ENCODE results near the gene MICU1. TPM values are rescaled to one million over a fixed set of nuclear protein-coding genes. Genes with fewer than 3 reads are reported as not detected.

MICU1 gene
- total and polyA plus RNA-seq, 2 of the 13 experiments (the other 11 are each of a cell fraction or from before 2014, with no cell fraction given) = 32.5 to 56.1 TPM

DNA sequence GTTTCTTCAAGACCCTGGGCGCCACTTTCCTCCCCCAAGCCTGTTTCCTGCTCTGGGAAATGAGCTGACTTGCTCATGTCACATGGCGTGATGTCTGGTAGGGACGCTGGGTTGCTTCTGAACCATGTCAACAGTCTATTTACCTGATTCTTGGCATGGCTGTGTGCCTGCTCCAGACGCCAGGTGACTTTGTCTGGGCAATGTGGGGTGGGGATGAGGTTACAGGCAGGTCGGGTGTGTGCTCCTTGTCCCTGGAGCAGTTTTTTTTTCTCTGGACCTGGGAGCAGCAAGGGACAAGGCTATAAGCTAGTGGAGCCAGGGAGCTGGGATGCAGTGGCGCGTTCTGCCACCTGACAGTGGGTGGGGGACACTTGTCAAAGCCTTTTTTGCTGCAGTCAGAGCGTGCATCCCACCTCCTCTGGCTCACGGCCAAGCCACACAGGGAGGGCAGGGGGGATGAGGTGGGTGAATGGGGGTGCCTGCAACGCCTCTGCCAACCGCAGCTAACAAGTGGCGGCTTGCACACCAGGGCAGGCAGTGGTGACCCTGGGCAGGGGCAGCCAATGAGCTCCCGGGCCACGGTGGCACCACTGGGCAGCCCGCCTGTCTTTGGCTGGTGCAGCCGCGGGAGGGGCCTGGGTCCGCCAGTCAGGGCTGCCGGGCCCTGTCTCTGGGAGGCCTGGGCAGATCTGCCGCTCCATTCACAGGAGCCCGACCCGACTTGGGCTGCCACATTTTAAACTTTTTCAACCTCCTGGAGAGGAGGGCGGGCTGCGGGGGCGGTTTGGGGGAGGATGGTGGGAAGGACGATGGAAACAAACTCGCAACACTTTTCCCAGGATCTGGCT is 294.1 kb downstream of the MICU1 start (continued):
- TF ChIP-seq, protein P1, sequence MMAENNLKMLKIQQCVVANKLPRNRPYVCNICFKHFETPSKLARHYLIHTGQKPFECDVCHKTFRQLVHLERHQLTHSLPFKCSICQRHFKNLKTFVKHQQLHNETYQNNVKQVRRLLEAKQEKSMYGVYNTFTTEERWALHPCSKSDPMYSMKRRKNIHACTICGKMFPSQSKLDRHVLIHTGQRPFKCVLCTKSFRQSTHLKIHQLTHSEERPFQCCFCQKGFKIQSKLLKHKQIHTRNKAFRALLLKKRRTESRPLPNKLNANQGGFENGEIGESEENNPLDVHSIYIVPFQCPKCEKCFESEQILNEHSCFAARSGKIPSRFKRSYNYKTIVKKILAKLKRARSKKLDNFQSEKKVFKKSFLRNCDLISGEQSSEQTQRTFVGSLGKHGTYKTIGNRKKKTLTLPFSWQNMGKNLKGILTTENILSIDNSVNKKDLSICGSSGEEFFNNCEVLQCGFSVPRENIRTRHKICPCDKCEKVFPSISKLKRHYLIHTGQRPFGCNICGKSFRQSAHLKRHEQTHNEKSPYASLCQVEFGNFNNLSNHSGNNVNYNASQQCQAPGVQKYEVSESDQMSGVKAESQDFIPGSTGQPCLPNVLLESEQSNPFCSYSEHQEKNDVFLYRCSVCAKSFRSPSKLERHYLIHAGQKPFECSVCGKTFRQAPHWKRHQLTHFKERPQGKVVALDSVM (CRISPR knock-in tag; IDR thresholded peaks at IDR 0.05) = no peak
- TF ChIP-seq TAF1 (CRISPR knock-in tag; IDR thresholded peaks at IDR 0.05) (no peak), NPAS2 (CRISPR knock-in tag; IDR thresholded peaks at IDR 0.05; ENCODE audit: borderline replicate concordance) (no peak), ZNF724P (CRISPR knock-in tag; IDR thresholded peaks at IDR 0.05; ENCODE audit: borderline replicate concordance) (no peak), ATAD3A (CRISPR knock-in tag; IDR thresholded peaks at IDR 0.05) (no peak), JUND (CRISPR knock-in tag; IDR thresholded peaks at IDR 0.05) (0 out of 2 replicates have a peak, but pooled peaks have one; percentile 50), MTA1 (CRISPR knock-in tag; IDR thresholded peaks at IDR 0.05; ENCODE audit: borderline replicate concordance) (peak; percentile 84), ARID2 (CRISPR knock-in tag; IDR thresholded peaks at IDR 0.05; ENCODE audit: borderline replicate concordance) (no peak), GZF1 (CRISPR knock-in tag; IDR thresholded peaks at IDR 0.05) (0 out of 2 replicates have a peak, but pooled peaks have one; percentile 55), ZNF780A (CRISPR knock-in tag; IDR thresholded peaks at IDR 0.05) (no peak), ZBTB38 (CRISPR knock-in tag; IDR thresholded peaks at IDR 0.05) (no peak), ZEB1 (IDR thresholded peaks at IDR 0.05; ENCODE audit: insufficient replicate concordance, low read depth) (no peak), NR2F2 (IDR thresholded peaks at IDR 0.05; ENCODE audit: borderline replicate concordance, low read depth) (peak; percentile 21; the same call in 1 of the 2 replicates), ZNF431 (CRISPR knock-in tag; IDR thresholded peaks at IDR 0.05; ENCODE audit: borderline replicate concordance, low read depth) (no peak)
- TF ChIP-seq, protein P2, sequence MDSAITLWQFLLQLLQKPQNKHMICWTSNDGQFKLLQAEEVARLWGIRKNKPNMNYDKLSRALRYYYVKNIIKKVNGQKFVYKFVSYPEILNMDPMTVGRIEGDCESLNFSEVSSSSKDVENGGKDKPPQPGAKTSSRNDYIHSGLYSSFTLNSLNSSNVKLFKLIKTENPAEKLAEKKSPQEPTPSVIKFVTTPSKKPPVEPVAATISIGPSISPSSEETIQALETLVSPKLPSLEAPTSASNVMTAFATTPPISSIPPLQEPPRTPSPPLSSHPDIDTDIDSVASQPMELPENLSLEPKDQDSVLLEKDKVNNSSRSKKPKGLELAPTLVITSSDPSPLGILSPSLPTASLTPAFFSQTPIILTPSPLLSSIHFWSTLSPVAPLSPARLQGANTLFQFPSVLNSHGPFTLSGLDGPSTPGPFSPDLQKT (CRISPR knock-in tag; IDR thresholded peaks at IDR 0.05; ENCODE audit: borderline replicate concordance) = no peak
- TF ChIP-seq, protein P3, sequence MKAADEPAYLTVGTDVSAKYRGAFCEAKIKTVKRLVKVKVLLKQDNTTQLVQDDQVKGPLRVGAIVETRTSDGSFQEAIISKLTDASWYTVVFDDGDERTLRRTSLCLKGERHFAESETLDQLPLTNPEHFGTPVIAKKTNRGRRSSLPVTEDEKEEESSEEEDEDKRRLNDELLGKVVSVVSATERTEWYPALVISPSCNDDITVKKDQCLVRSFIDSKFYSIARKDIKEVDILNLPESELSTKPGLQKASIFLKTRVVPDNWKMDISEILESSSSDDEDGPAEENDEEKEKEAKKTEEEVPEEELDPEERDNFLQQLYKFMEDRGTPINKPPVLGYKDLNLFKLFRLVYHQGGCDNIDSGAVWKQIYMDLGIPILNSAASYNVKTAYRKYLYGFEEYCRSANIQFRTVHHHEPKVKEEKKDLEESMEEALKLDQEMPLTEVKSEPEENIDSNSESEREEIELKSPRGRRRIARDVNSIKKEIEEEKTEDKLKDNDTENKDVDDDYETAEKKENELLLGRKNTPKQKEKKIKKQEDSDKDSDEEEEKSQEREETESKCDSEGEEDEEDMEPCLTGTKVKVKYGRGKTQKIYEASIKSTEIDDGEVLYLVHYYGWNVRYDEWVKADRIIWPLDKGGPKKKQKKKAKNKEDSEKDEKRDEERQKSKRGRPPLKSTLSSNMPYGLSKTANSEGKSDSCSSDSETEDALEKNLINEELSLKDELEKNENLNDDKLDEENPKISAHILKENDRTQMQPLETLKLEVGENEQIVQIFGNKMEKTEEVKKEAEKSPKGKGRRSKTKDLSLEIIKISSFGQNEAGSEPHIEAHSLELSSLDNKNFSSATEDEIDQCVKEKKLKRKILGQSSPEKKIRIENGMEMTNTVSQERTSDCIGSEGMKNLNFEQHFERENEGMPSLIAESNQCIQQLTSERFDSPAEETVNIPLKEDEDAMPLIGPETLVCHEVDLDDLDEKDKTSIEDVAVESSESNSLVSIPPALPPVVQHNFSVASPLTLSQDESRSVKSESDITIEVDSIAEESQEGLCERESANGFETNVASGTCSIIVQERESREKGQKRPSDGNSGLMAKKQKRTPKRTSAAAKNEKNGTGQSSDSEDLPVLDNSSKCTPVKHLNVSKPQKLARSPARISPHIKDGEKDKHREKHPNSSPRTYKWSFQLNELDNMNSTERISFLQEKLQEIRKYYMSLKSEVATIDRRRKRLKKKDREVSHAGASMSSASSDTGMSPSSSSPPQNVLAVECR (CRISPR knock-in tag; IDR thresholded peaks at IDR 0.05; ENCODE audit: borderline replicate concordance) = peak; percentile 48
- TF ChIP-seq, protein P4, sequence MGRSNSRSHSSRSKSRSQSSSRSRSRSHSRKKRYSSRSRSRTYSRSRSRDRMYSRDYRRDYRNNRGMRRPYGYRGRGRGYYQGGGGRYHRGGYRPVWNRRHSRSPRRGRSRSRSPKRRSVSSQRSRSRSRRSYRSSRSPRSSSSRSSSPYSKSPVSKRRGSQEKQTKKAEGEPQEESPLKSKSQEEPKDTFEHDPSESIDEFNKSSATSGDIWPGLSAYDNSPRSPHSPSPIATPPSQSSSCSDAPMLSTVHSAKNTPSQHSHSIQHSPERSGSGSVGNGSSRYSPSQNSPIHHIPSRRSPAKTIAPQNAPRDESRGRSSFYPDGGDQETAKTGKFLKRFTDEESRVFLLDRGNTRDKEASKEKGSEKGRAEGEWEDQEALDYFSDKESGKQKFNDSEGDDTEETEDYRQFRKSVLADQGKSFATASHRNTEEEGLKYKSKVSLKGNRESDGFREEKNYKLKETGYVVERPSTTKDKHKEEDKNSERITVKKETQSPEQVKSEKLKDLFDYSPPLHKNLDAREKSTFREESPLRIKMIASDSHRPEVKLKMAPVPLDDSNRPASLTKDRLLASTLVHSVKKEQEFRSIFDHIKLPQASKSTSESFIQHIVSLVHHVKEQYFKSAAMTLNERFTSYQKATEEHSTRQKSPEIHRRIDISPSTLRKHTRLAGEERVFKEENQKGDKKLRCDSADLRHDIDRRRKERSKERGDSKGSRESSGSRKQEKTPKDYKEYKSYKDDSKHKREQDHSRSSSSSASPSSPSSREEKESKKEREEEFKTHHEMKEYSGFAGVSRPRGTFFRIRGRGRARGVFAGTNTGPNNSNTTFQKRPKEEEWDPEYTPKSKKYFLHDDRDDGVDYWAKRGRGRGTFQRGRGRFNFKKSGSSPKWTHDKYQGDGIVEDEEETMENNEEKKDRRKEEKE (IDR thresholded peaks at IDR 0.05) = no peak

Data from HepG2 (cell line).